ENCODE results near the gene CALML5. TPM values are rescaled to one million over a fixed set of nuclear protein-coding genes. Genes with fewer than 3 reads are reported as not detected.
A peak's percentile ranks its signal among the peaks of the same experiment; 100 is the strongest.

CALML5 gene
- total and polyA plus RNA-seq, 8 donors, result 0.92 to 16.2 (median 2.4) TPM; not detected in 5

DNA sequence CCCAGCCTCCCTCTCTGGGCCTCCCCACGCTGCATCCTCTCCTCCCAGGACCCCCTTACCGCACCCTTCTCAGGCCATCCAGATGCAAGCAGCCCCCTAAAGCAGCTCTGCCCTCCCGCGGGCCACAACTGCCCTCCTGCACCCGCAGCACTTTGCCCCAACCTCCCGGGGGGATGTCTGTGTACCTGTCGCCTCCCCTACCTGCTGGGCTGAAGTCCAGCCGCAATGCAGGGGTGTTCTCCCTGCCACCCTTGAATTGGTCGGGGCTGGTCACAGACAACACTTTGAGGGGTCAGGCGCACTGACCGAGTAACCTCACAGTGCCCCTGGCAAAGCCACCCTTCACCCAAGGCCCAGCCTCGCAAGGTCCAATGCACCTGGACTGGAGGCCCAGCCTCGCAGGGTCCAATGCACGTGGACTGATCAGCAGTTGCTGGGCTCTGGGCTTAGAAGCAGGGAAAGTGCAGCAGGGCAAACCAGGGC lies 8.3 kb upstream of the CALML5 start:
- Histone ChIP-seq H3K4me3 (no peak overlapping the region), H3K27me3 (no peaks in the 10 kb centered on the region), H3K36me3 (no peaks in the 10 kb centered on the region), H3K9me3 (no peaks in the 10 kb centered on the region), H3K27ac (no peak overlapping the region), H3K4me1 (peaks cover 18 to 42% (median 29%) of the 10 kb centered on the region in 4 donors)
- TF ChIP-seq EP300 (IDR thresholded peaks at IDR 0.05) (no peak), POLR2A (IDR thresholded peaks at IDR 0.05) (no peak), POLR2AphosphoS5 (IDR thresholded peaks at IDR 0.05) (no peak)
- no peak for DNase-seq
- WGBS, 5 donors, result 86 to 95% (median 92%) methylated on average over 14 of the region's 14 CpGs
- intact Hi-C loops (cut with DNase I; ENCODE audit: low total_unique reads), result no loop called here

DNA sequence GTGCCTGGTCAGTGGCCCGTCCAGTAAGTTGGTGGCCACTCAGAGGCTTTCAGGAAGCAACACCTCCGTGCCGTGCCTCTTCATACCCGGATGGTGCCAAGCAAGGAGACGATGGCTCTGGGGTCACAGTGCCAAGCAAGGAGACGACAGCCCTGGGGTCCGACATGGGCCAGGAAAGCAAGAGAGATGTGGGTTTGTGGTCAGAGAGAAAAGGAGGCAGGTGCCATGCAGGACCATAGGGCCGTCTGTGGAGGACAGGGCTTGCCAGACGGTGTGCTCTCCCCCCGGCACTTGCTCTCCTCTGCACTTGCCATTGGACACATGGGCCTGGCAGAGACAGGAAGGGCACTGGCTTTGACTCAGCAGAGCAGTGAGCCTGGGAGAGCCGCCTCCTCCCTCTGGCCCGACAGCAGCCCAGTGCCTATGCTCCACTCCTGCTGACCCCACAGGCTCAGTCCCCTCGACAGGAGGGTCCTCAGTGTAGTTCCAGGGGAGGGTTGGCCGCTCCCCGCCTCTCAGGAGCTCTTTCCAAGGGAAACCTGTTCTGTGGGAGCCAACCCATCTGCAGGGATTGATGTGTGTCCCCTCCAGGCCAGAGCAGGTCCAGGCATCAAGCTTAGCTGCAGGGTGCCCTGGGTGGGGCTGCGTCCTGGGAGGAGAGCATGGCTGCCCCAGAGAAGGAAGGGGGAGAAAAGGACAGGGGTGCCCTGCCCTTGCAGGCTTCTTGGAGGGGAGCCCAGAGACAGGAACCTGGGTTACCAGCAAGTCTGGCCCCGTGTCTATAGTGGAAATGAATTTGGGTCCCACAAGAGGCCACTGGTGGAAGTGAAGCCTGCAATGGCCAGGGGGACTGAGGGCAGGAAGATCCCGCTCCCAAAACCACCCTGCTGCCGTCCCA lies 7.6 kb upstream of the CALML5 start:
- TF ChIP-seq EP300 (IDR thresholded peaks at IDR 0.05) (no peak), POLR2A (IDR thresholded peaks at IDR 0.05) (no peak), POLR2AphosphoS5 (IDR thresholded peaks at IDR 0.05) (no peak)
- TF ChIP-seq, protein P1, sequence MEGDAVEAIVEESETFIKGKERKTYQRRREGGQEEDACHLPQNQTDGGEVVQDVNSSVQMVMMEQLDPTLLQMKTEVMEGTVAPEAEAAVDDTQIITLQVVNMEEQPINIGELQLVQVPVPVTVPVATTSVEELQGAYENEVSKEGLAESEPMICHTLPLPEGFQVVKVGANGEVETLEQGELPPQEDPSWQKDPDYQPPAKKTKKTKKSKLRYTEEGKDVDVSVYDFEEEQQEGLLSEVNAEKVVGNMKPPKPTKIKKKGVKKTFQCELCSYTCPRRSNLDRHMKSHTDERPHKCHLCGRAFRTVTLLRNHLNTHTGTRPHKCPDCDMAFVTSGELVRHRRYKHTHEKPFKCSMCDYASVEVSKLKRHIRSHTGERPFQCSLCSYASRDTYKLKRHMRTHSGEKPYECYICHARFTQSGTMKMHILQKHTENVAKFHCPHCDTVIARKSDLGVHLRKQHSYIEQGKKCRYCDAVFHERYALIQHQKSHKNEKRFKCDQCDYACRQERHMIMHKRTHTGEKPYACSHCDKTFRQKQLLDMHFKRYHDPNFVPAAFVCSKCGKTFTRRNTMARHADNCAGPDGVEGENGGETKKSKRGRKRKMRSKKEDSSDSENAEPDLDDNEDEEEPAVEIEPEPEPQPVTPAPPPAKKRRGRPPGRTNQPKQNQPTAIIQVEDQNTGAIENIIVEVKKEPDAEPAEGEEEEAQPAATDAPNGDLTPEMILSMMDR (IDR thresholded peaks at IDR 0.05), result no peak
- H3K4me3 ChIP-seq, result no peak overlapping the region
- no peaks in the 10 kb centered on the region for H3K27me3 ChIP-seq
- WGBS, 5 donors, result 81 to 93% (median 86%) methylated on average over 18 to 19 of the region's 19 CpGs
- intact Hi-C loops (cut with DNase I; ENCODE audit: low total_unique reads), result no loop called here
- H3K36me3 ChIP-seq, result no peaks in the 10 kb centered on the region
- DNase-seq, result no peak
- H3K27ac ChIP-seq, result no peak overlapping the region
- peaks cover 24 to 46% (median 34%) of the 10 kb centered on the region in 4 donors for H3K4me1 ChIP-seq
- H3K9me3 ChIP-seq, result no peaks in the 10 kb centered on the region

DNA sequence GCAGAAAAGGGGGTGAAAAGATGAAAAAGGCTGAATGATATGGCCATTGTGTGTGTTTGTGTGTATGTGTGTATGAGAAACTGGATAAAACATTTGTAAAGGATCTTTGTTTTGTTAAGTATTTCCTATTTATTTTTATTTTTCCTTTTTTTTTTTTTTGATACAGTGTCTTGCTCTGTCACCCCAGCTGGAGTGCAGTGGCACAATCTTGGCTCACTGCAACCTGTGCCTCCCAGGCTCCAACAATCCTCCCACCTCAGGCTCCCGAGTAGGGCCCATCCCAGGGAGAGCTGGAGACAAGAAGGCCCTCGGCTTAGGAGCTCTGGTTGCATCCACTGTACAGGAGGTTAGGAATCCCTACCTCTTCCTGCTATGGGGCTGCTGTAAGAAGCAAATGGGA lies 6.9 kb upstream of the CALML5 start:
- Histone ChIP-seq H3K4me1 (peaks cover 24 to 46% (median 34%) of the 10 kb centered on the region in 4 donors), H3K27me3 (no peaks in the 10 kb centered on the region), H3K27ac (no peak overlapping the region), H3K9me3 (no peaks in the 10 kb centered on the region), H3K36me3 (no peaks in the 10 kb centered on the region), H3K4me3 (no peak overlapping the region)
- no peak for DNase-seq
- intact Hi-C loops (cut with DNase I; ENCODE audit: low total_unique reads), result no loop called here
- 48 to 75% (median 64%) methylated on average over 1 to 2 of the region's 2 CpGs for WGBS, 5 donors
- TF ChIP-seq, protein P1 (IDR thresholded peaks at IDR 0.05), result no peak
- TF ChIP-seq POLR2A (IDR thresholded peaks at IDR 0.05), result no peak
- TF ChIP-seq EP300 (IDR thresholded peaks at IDR 0.05), result no peak

DNA sequence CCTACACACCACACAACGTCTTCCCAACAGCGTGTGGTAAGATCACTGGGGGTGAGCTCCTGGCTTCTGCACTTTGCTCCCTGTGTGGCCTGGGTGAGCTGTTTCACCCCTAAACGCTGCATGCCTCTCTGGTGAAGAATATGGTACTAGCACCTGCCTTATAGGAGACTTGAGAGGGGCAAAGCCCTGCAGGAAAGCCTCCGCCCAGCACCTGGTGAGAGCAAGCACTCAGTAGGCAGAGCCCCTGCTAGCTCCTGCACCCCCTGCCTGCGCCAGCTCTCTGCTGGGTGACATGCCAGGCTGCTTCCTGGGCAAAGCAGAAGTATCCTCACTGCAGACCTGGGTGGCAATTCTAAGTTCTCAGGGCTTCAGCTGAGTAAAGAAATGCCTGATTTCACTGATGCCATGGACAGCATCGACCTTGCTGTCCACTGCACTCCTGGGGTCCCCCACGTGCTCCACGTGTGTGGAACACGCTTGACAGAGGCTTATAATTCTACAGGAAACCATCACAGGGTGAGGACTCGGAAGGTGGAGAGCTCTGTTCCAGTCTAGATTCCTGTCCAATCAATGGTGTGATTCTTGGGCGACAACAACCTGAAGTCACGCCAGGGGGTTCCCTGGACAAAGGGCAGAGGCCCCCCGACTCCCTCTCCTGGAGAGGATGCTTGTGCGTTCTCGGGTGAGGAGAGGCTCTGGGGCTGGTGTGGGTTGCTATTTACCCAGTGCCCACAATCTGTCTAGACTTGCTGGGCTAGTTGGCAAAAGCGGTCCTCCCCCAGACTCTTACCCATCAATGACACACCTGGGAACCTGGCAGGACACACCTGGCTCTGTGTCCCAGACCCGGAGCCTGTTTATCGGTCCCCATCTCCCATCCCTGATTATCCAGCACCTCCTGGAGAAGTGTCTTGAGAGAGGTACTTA lies 5.0 kb upstream of the CALML5 start:
- H3K9me3 ChIP-seq, result no peaks in the 10 kb centered on the region
- 66 to 73% (median 70%) methylated on average over 18 of the region's 18 CpGs for WGBS, 5 donors
- no peak for DNase-seq
- TF ChIP-seq POLR2A (IDR thresholded peaks at IDR 0.05) (no peak), POLR2AphosphoS5 (IDR thresholded peaks at IDR 0.05) (no peak), EP300 (IDR thresholded peaks at IDR 0.05) (no peak)
- TF ChIP-seq, protein P1 (IDR thresholded peaks at IDR 0.05), result no peak
- no peak overlapping the region for H3K4me3 ChIP-seq
- H3K36me3 ChIP-seq, result no peaks in the 10 kb centered on the region
- peaks cover 24 to 46% (median 34%) of the 10 kb centered on the region in 4 donors for H3K4me1 ChIP-seq
- H3K27ac ChIP-seq, result peak overlapping the region in 4 of 5 donors; percentile 3 to 51 (median 24)
- intact Hi-C loops (cut with DNase I; ENCODE audit: low total_unique reads), result no loop called here
- no peaks in the 10 kb centered on the region for H3K27me3 ChIP-seq

Measured in stomach (tissue), 9 donors.